ENCODE results near the gene SRP54. TPM values are rescaled to one million over a fixed set of nuclear protein-coding genes. Genes with fewer than 3 reads are reported as not detected.

Gene SRP54
- total and polyA plus RNA-seq, 2 of the 8 experiments (the other 6 are each of a cell fraction or from before 2014, with no cell fraction given): 19.7 to 60.0 TPM

DNA sequence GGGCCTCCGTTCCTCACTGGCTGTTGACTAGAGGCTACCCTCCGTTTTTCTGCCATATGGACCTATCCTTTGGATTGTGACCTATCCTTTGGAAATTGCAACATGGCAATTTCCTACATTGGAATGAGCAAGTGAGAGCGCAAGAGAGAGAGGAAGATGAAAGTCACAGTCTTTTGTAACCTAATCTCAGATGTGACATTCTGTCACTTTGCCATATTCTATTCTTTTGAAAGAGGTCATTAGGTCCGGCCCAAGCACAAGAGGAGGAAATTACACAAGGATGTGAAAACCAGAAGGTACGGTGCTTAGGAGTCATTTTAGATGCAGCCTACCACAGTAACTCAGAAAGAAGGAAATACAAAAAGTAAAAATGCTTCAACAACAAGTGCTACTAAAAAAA lies 47.3 kb upstream of the SRP54 start:
- H3K79me2 ChIP-seq (ENCODE audit: control insufficient read depth in 1 of 2, insufficient read depth in 2 of 2, low read length in 2 of 2): no peaks in the 10 kb centered on the region
- H3K56ac ChIP-seq (replicated peaks; ENCODE audit: insufficient read length, low read depth, low read length): no peak overlapping the region
- no peaks in the 10 kb centered on the region for H3K36me3 ChIP-seq (ENCODE audit: control insufficient read depth in 2 of 4, insufficient read depth in 4 of 4, low read length in 3 of 4)
- H3K27me3 ChIP-seq (replicated peaks in 1 of 4; ENCODE audit: control insufficient read depth in 3 of 4, extremely low read depth in 1 of 4, insufficient read depth in 3 of 4, low read length in 3 of 4): no peaks in the 10 kb centered on the region
- H3K9me3 ChIP-seq (ENCODE audit: insufficient read depth in 2 of 2, low read depth in 1 of 2, low read length in 1 of 2): no peaks in the 10 kb centered on the region
- H3K23me2 ChIP-seq (ENCODE audit: low read depth, low read length): no peaks in the 10 kb centered on the region
- H4K20me1 ChIP-seq (replicated peaks in 1 of 2; ENCODE audit: control insufficient read depth in 1 of 2, insufficient read depth in 2 of 2, low read length in 2 of 2): no peaks in the 10 kb centered on the region
- no peak overlapping the region for H4K5ac ChIP-seq (ENCODE audit: insufficient read length, low read depth, low read length)
- H4K8ac ChIP-seq (ENCODE audit: extremely low read depth, insufficient read depth, low read length): no peak overlapping the region
- H2BK5ac ChIP-seq (ENCODE audit: low read depth, low read length): no peak overlapping the region
- H3K79me1 ChIP-seq (ENCODE audit: low read depth, low read length): no peaks in the 10 kb centered on the region
- H3K27ac ChIP-seq (ENCODE audit: low read depth, low read length): no peak overlapping the region
- no peak overlapping the region for H3K4me2 ChIP-seq (ENCODE audit: insufficient read depth in 1 of 2, low read depth in 2 of 2, low read length in 2 of 2)
- H3K4me3 ChIP-seq (ENCODE audit: extremely low read depth in 1 of 4, insufficient read depth in 2 of 4, low read depth in 3 of 4, low read length in 4 of 4): no peak overlapping the region
- no peak overlapping the region for H2AK5ac ChIP-seq (ENCODE audit: low read depth, low read length)
- no peak for FAIRE-seq
- no peaks in the 10 kb centered on the region for H3K4me1 ChIP-seq (replicated peaks in 1 of 4; ENCODE audit: control insufficient read depth in 3 of 4, insufficient read depth in 4 of 4, low read length in 3 of 4)
- H3K23ac ChIP-seq (ENCODE audit: insufficient read length): no peak overlapping the region
- ChIA-PET POLR2A (ENCODE audit: partially characterized antibody) (no interaction called here), CTCF (ENCODE audit: partially characterized antibody) (no interaction called here)
- H3K18ac ChIP-seq (ENCODE audit: extremely low read depth, low read length): no peak overlapping the region
- no peak overlapping the region for H3K9ac ChIP-seq (replicated peaks in 1 of 4; ENCODE audit: extremely low read depth in 1 of 4, low read depth in 3 of 4, low read length in 3 of 4)
- H2BK120ac ChIP-seq (replicated peaks; ENCODE audit: low read depth, low read length): no peak overlapping the region
- 97% methylated on average over 5 of the region's 5 CpGs; no CpG with 5 or more reads in 1 of the 2 experiments for WGBS, 2 experiments (ENCODE audit: extremely low coverage in 1 of 2, insufficient coverage in 1 of 2, insufficient read length in 1 of 2, insufficient replicate concordance in 2 of 2, low coverage in 1 of 2, low lambda C conversion rate in 2 of 2, missing lambda C conversion rate in 1 of 2)
- no peak overlapping the region for H3K4ac ChIP-seq (replicated peaks; ENCODE audit: insufficient read length, low read depth, low read length)
- H2BK12ac ChIP-seq (ENCODE audit: low read depth, low read length): no peak overlapping the region
- H2BK20ac ChIP-seq (ENCODE audit: low read length): no peak overlapping the region
- H2BK15ac ChIP-seq (ENCODE audit: low read length): no peak overlapping the region
- peak in 1 of 2 experiments; percentile 19 for DNase-seq (ENCODE audit: low read depth in 1 of 2, low spot score in 2 of 2)
- H3K14ac ChIP-seq (ENCODE audit: insufficient read length): no peak overlapping the region
- H4K91ac ChIP-seq (replicated peaks; ENCODE audit: insufficient read length, low read length): no peak overlapping the region
- H2AFZ ChIP-seq (ENCODE audit: low read length): no peak overlapping the region
- TF ChIP-seq SIX5 (IDR thresholded peaks at IDR 0.05; ENCODE audit: low read depth, low read length) (no peak), SUZ12 (IDR thresholded peaks at IDR 0.05; ENCODE audit: low read length) (no peak), POLR2A (IDR thresholded peaks at IDR 0.05; ENCODE audit: control extremely low read depth in 1 of 2, low read depth in 2 of 2, low read length in 2 of 2) (no peak), RFX5 (IDR thresholded peaks at IDR 0.05; ENCODE audit: borderline replicate concordance, low read depth, low read length) (no peak), SAP30 (IDR thresholded peaks at IDR 0.05; ENCODE audit: insufficient read depth, insufficient replicate concordance, low read length) (no peak), TCF12 (IDR thresholded peaks at IDR 0.05; ENCODE audit: low read depth, low read length) (no peak), CHD1 (IDR thresholded peaks at IDR 0.05; ENCODE audit: low read depth, low read length) (no peak), EP300 (IDR thresholded peaks at IDR 0.05; ENCODE audit: borderline replicate concordance in 1 of 2, low read depth in 2 of 2, low read length in 2 of 2) (no peak), CTBP2 (IDR thresholded peaks at IDR 0.05; ENCODE audit: borderline replicate concordance, insufficient read depth, insufficient read length, low read length) (no peak), ATF2 (IDR thresholded peaks at IDR 0.05; ENCODE audit: low read length) (no peak), YY1 (IDR thresholded peaks at IDR 0.05; ENCODE audit: low read depth, low read length) (no peak), RAD21 (IDR thresholded peaks at IDR 0.05 in 1 of 2, conservative IDR thresholded peaks at IDR 0.05 in 1 of 2; ENCODE audit: low read depth in 2 of 2, low read length in 2 of 2) (no peak)
- TF ChIP-seq, protein P1, sequence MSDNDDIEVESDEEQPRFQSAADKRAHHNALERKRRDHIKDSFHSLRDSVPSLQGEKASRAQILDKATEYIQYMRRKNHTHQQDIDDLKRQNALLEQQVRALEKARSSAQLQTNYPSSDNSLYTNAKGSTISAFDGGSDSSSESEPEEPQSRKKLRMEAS (IDR thresholded peaks at IDR 0.05): no peak

Data from H1 (cell line).